Adrenal gland (tissue), 12 donors: ENCODE data around the gene FBXW8. TPM values are rescaled to one million over a fixed set of nuclear protein-coding genes. Genes with fewer than 3 reads are reported as not detected.
A peak's percentile ranks its signal among the peaks of the same experiment; 100 is the strongest.

Experiments used
- DNase-seq, 7 donors: peaks; one replicate each; pipeline ENCODE4 v3.0.0-alpha.2; 2019 to 2020
- H3K27ac ChIP-seq, 5 donors: fragments of 200-600 bp; sonication (generic) in 4 of 5; 1 replicate in 3 of 5; 2 replicates in 2 of 5; pipeline versions ENCODE4 v1.5.1 to v1.8.0; 2016 to 2020; ENCODE audit warnings: mild to moderate bottlenecking in 1 of 5
- H3K27me3 ChIP-seq: fragments of 200-600 bp; 2 replicates; pipeline ENCODE4 v1.8.0; 2021
- H3K36me3 ChIP-seq, 2 donors: fragments of 200-600 bp; replicated peaks in 1 of 2; 1 replicate in 1 of 2; 2 replicates in 1 of 2; pipeline versions ENCODE4 v1.5.1 to v1.8.0; 2018 to 2022
- H3K4me1 ChIP-seq, 2 donors: fragments of 200-600 bp; replicated peaks in 1 of 2; 1 replicate in 1 of 2; 2 replicates in 1 of 2; pipeline versions ENCODE4 v1.5.1 to v1.8.0; 2018 to 2021
- H3K4me3 ChIP-seq, 4 donors: fragments of 200-600 bp; sonication (generic) in 3 of 4; one replicate each; pipeline ENCODE4 v1.5.1; 2016 to 2018
- H3K9me3 ChIP-seq, 3 donors: fragments of 200-600 bp; sonication (generic) in 1 of 3; replicated peaks in 1 of 3; 1 replicate in 2 of 3; 2 replicates in 1 of 3; pipeline versions ENCODE4 v1.5.1 to v1.8.0; 2016 to 2021
- POLR2A ChIP-seq, 2 donors: fragments of 450-650 bp; IDR thresholded peaks; one replicate each; pipeline ENCODE4 v1.6.1; 2017; ENCODE audit warnings: antibody characterized with exemption in 2 of 2, mild to moderate bottlenecking in 2 of 2, moderate library complexity in 1 of 2
- WGBS, 4 donors: extraction: QIAGEN DNeasy Blood & Tissue Kit in 2 of 4; methylation state at CpG; one replicate each; pipeline versions ENCODE4 v1.1.5 to v1.1.7; 2013 to 2017; 5-methylcytosine and 5-hydroxymethylcytosine counted together
- intact Hi-C, 2 donors: fragments of 100-400 bp; cut with DNase I; formaldehyde crosslinking; loops; one replicate each; pipeline versions ENCODE4 v1.14.1 to v1.15.0; 2022 to 2023
- polyA plus RNA-seq, 3 donors: library from polyadenylated mRNA; stranded (reverse); fragments of 200-250 nt in 2 of 3; fragments of 350-450 nt in 1 of 3; fragmentation: Illumina TruSeq in 1 of 3; extraction: RNeasy Lipid Tissue Mini Kit (QIAGEN cat#74804) in 1 of 3; gene quantifications; one replicate each; pipeline ENCODE4 v1.2.3, GENCODE V29; 2013 to 2014
- total RNA-seq, 9 donors: library from RNA; depleted of rRNA in 4 of 9; stranded (reverse); fragments of >200 nt in 4 of 9; fragments of 120-200 nt in 1 of 9; fragmentation: NEBNext Ultra II Directional in 1 of 9; extraction: Animal tissue kit (Norgen Biotek cat#: 25700) in 1 of 9; gene quantifications; one replicate each; pipeline versions ENCODE4 v1.1.0 to v1.2.4, GENCODE V29; 2013 to 2023
- TF ChIP-seq, protein P1 (sequence below), 6 experiments: fragments of 450-650 bp in 4 of 6; fragments of 200-600 bp in 2 of 6; sonication (generic) in 1 of 6; IDR thresholded peaks; 1 replicate in 5 of 6; 2 replicates in 1 of 6; pipeline versions ENCODE4 v1.5.1 to v1.8.0; 2016 to 2021; ENCODE audit warnings: antibody characterized with exemption in 6 of 6, mild to moderate bottlenecking in 2 of 6, moderate library complexity in 1 of 6
- donor health status: healthy with polysubstance abuse.
- donor health status: Bipolar disorder and iron deficiency.
- donor health status: DM: yes; HTN: yes; CAD: no.
- donor health status: DM: no; HTN: no; CAD: no.
- donor health status: DM: no; HTN: no; CAD: no.
- donor health status: DM: yes; HTN: yes; CAD: no.

FBXW8 gene
- total and polyA plus RNA-seq, 12 donors: 2.9 to 19.1 (median 14.3) TPM

GRCh38 chr12:117072106-117072505 is 161.4 kb downstream of the FBXW8 start:
- H3K4me3 ChIP-seq: no peak overlapping the region
- H3K4me1 ChIP-seq: peaks cover 0 to 14% of the 10 kb centered on the region in 2 donors
- WGBS, 4 donors: 66 to 90% (median 83%) methylated on average over 5 of the region's 5 CpGs
- no peaks in the 10 kb centered on the region for H3K9me3 ChIP-seq
- intact Hi-C loops: no loop called here
- TF ChIP-seq POLR2A (IDR thresholded peaks at IDR 0.05): no peak
- TF ChIP-seq, protein P1, sequence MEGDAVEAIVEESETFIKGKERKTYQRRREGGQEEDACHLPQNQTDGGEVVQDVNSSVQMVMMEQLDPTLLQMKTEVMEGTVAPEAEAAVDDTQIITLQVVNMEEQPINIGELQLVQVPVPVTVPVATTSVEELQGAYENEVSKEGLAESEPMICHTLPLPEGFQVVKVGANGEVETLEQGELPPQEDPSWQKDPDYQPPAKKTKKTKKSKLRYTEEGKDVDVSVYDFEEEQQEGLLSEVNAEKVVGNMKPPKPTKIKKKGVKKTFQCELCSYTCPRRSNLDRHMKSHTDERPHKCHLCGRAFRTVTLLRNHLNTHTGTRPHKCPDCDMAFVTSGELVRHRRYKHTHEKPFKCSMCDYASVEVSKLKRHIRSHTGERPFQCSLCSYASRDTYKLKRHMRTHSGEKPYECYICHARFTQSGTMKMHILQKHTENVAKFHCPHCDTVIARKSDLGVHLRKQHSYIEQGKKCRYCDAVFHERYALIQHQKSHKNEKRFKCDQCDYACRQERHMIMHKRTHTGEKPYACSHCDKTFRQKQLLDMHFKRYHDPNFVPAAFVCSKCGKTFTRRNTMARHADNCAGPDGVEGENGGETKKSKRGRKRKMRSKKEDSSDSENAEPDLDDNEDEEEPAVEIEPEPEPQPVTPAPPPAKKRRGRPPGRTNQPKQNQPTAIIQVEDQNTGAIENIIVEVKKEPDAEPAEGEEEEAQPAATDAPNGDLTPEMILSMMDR (IDR thresholded peaks at IDR 0.05): no peak
- DNase-seq: no peak
- no peaks in the 10 kb centered on the region for H3K27me3 ChIP-seq
- H3K36me3 ChIP-seq: no peaks in the 10 kb centered on the region
- H3K27ac ChIP-seq: no peak overlapping the region

GRCh38 chr12:117072736-117073490 is 162.2 kb downstream of the FBXW8 start:
- TF ChIP-seq, protein P1 (IDR thresholded peaks at IDR 0.05): no peak
- no peak for TF ChIP-seq POLR2A (IDR thresholded peaks at IDR 0.05)
- intact Hi-C loops: no loop called here
- Histone ChIP-seq H3K27me3 (no peaks in the 10 kb centered on the region), H3K4me1 (peaks cover 0 to 14% of the 10 kb centered on the region in 2 donors), H3K36me3 (no peaks in the 10 kb centered on the region), H3K4me3 (no peak overlapping the region), H3K9me3 (no peaks in the 10 kb centered on the region), H3K27ac (peak overlapping the region in 1 of 5 donors; percentile 17)
- WGBS, 4 donors: 76 to 90% (median 82%) methylated on average over 9 to 10 of the region's 10 CpGs
- no peak for DNase-seq

- no peaks in the 10 kb centered on the region for H3K9me3 ChIP-seq
- intact Hi-C loops: no loop called here
- peak overlapping the region in 2 of 5 donors; percentile 30 to 44 for H3K27ac ChIP-seq
- no peak for TF ChIP-seq POLR2A (IDR thresholded peaks at IDR 0.05)
- TF ChIP-seq, protein P1 (IDR thresholded peaks at IDR 0.05): no peak
- no peaks in the 10 kb centered on the region for H3K36me3 ChIP-seq
- no peak for DNase-seq
- 45 to 62% (median 59%) methylated on average over 5 of the region's 5 CpGs for WGBS, 4 donors
- no peaks in the 10 kb centered on the region for H3K27me3 ChIP-seq
- peaks cover 0 to 14% of the 10 kb centered on the region in 2 donors for H3K4me1 ChIP-seq
- H3K4me3 ChIP-seq: no peak overlapping the region
Observed at GRCh38 chr12:117073611-117074010, 162.9 kb downstream of the FBXW8 start.

DNA sequence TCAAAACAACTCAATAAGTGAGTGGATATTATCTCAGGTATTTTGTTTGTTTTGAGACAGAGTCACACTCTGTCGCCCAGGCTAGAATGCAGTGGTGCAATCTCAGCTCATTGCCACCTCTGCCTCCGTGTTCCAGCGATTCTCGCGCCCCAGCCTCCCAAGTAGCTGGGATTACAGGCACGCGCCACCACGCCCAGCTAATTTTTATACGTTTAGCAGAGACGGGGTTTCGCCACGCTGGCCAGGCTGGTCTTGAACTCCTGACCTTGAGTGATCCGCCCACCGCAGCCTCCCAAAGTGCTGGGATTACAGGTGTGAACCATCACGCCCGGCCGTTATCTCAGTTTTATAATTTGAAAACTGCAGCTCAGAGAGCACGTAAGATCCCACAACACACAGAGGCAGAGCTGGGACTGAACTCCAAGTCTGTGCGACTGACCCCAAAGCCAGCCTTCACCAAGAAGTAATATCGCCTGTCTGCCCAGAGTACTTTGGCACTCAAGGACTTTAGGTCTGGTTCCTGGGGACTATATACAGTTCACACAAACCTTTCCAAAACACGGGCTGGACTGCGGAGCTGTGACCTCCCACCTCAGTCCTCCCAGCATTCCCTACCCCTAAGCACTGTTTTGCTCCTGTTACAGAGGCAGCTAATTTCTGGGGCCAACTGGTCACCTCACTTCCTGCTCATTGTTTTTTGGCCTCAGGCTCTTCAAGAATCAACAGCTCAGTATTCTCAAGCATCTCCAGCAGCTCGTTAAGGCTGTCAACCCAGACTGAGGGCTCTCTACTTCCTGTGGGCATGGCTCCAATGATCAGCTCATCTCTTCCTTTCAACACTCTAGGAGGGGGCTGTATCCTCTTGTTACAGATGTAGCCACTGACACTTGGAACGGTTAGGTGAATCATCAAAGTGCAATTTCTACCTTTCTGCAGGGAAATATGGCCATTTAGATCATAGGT is 165.9 kb downstream of the FBXW8 start:
- 83 to 86% (median 85%) methylated on average over 23 to 24 of the region's 24 CpGs for whole genome bisulfite sequencing, 4 donors
- no peak overlapping the region for H3K27ac ChIP-seq
- H3K9me3 ChIP-seq: no peaks in the 10 kb centered on the region

More for the DNA sequence above, 165.9 kb downstream of the FBXW8 start:
- H3K27me3 ChIP-seq: no peaks in the 10 kb centered on the region
- intact Hi-C loops: no loop called here
- no peaks in the 10 kb centered on the region for H3K36me3 ChIP-seq
- DNase-seq: no peak
- TF ChIP-seq POLR2A (IDR thresholded peaks at IDR 0.05): no peak
- TF ChIP-seq, protein P1 (IDR thresholded peaks at IDR 0.05): no peak
- no peak overlapping the region for H3K4me3 ChIP-seq
- no peaks in the 10 kb centered on the region for H3K4me1 ChIP-seq
